Measurements from ENCODE around the gene KIFAP3.
"Not testable (repeated sequence)": the region's sequence is repeated elsewhere in the genome, so short reads cannot be mapped to it uniquely, and the experiment has no call there.

Gene KIFAP3

DNA sequence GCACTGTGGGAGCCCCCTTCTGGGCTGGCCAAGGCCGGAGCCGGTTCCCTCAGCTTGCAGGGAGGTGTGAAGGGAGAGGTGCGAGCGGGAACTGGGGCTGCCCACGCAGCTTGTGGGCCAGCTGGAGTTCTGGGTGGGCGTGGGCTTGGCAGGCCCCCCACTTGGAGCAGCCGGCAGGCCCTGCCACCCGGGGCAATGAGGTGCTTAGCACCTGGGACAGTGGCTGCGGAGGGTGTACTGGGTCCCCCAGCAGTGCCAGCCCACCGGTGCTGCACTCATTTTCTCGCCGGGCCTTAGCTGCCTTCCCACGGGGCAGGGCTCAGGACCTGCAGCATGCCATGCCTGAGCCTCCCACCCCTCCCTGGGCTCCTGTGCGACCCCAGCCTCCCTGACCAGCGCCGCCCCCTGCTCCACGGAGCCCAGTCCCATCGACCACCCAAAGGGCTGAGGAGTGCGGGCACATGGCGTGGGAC, 192.4 kb downstream of the KIFAP3 start:
- DNase-seq, result no peak

DNA sequence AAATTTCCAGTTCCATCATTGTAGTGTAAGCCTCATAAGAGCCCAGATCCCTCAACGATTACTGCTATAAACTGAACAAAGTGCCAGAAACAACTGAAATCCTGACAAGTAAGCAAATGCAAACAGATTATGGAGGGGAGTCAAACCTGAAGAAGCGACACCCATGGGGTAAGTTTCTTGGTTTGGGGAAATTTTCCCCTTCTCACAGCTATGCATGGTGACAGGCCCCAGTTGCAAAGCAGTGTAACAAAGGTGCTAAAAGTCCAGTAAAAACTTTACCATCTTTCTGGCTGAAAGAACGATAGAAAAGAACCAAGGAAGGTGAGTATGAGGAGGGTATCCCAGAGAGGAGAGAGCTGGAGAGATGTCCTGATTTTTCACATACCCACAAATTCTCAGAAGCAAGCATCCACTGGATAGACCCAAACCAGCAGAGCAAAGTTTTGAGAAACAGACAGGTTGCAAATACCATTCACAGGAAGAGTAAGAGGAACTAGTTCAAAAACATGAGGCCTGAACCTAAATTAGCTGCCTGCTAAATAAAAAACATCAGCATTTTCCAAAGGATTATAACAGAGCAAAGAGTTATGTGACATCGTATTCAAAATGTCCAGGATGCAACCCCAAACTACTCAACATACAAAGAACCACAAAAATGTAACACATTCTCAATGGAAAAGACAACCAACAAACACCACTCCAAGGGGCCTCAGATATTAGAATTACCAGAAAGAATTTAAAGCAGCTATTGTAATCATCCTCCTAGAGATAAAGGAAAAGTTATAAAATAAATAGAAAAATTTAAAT, 195.3 kb downstream of the KIFAP3 start:
- DNase-seq, result no peak

DNA sequence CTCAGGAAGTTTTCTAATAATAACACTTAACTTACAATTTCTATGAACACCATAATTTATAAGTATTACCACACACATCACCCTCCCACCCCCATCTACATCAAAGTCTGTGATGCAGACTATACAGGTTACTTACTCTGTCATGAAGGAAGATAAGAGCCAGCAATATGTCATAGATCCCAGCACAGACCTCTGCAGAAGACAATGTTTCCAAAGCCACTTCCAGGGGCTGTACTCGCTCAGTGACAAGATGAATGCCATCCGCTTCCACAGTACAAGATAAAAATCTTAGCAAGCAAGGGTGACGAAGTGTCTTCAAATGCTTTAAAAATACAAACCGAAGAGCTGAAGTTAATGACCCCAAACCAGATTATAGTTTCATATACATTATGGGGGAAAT, 196.0 kb downstream of the KIFAP3 start:
- DNase-seq, result no peak

DNA sequence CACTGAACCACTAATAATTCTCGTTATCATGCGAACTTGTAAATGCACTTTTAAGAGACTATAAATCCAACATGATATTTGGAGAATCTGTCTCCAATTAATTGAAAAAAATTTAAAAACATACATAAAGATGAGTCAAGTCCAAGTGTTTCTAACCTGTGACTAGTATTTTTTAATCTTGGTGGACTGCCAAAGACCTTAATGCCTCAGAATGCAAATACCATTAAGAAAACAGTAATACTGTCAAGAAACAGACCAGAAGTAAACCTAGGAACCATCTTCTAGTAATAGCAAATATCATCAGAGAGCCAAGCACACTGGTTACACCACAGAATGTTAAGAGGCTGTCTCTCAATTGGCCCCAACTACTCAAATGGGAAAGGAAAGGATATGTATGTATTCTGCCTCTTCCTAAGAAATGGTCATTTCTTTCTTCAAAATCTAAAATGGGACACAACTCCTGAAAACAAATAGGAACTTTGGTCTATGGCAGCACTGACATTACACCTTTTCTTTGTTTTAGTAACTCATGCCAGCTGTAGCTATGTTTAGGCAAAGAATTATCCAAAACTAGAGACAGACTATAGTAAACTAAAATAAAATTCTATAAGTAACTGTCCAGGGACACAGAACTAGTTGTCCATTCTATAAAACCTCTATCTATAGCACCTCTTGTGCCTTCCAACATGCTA, 196.5 kb downstream of the KIFAP3 start:
- DNase-seq, result no peak

DNA sequence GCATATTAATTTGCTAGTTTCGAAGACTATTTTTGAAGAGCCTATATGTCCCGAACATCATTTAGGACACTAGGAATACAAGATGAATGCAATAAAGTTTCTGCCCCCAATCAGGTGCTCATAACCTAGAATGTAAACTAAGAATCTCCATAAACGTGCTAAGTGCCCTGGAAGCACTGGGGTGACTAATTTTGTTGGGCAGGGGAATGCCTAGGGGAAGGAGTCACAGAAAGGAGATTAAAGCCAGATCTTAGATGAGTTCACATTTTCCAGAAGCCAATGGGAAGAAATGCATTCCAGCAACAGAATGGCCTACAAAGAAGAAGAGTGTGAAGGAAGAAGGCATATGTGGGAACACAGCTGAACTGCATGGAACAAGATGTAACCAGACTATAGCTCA, 200.3 kb downstream of the KIFAP3 start:
- no peak for DNase-seq

DNA sequence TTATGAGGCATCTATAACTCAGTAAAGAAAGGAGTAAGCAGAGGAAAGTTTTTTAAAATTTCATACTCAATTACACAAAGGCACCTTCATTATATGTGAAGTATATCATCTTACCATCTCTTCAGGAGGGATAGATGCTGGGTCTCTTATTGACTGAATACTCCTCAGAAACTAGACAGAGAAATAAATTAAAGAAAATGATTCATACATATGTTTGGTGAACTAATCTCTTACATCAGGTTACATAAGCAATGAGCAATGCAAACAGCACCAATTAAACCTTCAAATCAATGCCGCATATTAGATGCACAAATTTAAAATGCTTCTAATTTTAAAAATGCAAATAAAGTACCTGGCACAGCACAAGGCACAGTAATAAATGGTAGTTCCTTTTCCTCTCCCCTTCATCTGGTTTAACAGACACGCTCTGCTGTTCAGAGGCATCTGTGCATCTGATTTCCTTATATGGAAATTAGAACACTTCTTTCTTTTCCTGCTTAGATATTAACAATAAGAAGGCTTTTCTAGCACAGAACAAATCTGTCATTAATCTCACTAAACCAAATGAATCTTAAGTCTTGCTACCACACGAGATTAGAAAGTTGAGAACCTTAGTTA, 200.8 kb downstream of the KIFAP3 start:
- DNase-seq, result no peak

DNA sequence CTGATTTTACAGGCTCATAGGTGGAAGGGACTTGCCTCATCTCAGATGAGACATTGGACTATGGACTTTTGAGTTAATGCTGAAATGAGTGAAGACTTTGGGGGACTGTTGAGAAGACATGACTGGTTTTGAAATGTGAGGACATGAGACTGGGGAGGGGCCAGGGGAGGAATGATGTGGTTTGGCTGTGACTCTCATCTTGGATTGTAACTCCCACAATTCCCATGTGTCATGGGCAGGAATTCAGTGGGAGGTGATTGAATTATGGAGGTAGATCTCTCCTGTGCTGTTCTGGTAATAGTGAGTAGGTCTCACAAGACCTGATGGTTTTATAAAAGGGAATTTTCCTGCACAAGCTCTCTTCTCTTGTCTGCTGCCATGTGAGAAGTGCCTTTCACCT, 201.6 kb downstream of the KIFAP3 start:
- DNase-seq, result no peak

DNA sequence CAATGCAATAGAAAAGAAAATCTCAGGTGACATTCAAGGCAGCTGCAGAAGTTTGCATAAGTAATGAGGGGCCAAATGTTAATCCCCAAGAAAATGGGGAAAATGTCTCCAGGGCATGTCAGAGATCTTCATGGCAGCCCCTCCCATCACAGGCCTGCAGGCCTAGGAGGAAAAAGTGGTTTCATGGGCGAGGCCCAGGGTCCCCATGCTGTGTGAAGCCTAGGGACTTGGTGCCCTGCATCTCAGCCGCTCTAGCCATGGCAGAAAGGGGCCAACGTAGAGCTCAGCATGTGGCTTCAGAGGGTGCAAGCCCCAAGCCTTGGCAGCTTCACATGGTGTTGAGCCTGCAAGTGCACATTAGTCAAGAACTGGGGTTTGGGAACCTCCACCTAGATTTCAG, 202.5 kb downstream of the KIFAP3 start:
- DNase-seq, result not testable (repeated sequence)
